Fibroblast of lung (primary cell): ENCODE data around the gene CYCS.

Experiments used
- EZH2 ChIP-seq: IDR thresholded peaks from 2 replicates; pipeline ENCODE4 v1.5.1; 2012; ENCODE audit warnings: low read length, control low read depth, mild to moderate bottlenecking; ENCODE audit errors: missing control alignments
- TF ChIP-seq, protein P1 (sequence below), 2 donors: IDR thresholded peaks in 1 of 2; conservative IDR thresholded peaks in 1 of 2; 1 replicate in 1 of 2; 2 replicates in 1 of 2; pipeline ENCODE4 v1.5.1; 2011 to 2012; ENCODE audit warnings: low read length in 2 of 2, control low read depth in 1 of 2, inconsistent platforms in 1 of 2, low read depth in 1 of 2, mild to moderate bottlenecking in 1 of 2

DNA sequence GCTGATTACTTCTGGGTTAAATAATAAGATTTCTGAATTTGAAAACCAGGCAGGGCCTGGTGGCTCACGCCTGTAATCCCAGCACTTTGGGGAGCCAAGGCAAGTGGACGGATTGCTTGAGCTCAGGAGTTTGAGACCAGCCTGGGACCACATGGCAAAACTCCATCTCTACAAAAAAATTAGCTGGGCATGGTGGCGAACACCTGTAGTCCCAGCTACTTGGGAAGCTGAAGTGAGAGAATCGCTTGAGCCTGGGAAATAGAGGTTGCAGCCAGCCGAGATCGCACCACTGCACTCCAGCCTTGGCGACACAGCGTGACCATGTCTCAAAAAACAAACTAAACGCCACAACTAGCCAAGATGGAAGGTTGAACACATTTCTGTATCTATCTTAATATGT, 3.5 kb downstream of the CYCS start:
- TF ChIP-seq, protein P1, sequence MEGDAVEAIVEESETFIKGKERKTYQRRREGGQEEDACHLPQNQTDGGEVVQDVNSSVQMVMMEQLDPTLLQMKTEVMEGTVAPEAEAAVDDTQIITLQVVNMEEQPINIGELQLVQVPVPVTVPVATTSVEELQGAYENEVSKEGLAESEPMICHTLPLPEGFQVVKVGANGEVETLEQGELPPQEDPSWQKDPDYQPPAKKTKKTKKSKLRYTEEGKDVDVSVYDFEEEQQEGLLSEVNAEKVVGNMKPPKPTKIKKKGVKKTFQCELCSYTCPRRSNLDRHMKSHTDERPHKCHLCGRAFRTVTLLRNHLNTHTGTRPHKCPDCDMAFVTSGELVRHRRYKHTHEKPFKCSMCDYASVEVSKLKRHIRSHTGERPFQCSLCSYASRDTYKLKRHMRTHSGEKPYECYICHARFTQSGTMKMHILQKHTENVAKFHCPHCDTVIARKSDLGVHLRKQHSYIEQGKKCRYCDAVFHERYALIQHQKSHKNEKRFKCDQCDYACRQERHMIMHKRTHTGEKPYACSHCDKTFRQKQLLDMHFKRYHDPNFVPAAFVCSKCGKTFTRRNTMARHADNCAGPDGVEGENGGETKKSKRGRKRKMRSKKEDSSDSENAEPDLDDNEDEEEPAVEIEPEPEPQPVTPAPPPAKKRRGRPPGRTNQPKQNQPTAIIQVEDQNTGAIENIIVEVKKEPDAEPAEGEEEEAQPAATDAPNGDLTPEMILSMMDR (conservative IDR thresholded peaks at IDR 0.05 in 1 of 2, IDR thresholded peaks at IDR 0.05 in 1 of 2; ENCODE audit: low read depth in 1 of 2, low read length in 2 of 2), result no peak
- TF ChIP-seq EZH2, result no peak
